Stimulated activated CD4-positive, alpha-beta T cell treated with anti-CD3 and anti-CD28 coated beads, Interleukin-2, amount 100 ng/mL, for 24 hours (primary cell): ENCODE data around the gene ABCA4.

Source experiments
- DNase-seq, 2 donors: peaks; one replicate each; pipeline ENCODE4 v3.0.0-alpha.2; 2020

ABCA4 gene

GRCh38 chr1:94024104-94024792 is 96.7 kb downstream of the ABCA4 start:
- DNase-seq, result no peak

GRCh38 chr1:94022471-94023189 is 98.3 kb downstream of the ABCA4 start:
- no peak for DNase-seq

GRCh38 chr1:94020764-94021579 is 100.0 kb downstream of the ABCA4 start:
- no peak for DNase-seq

- DNase-seq, result no peak
Observed at GRCh38 chr1:94019327-94019726, 101.6 kb downstream of the ABCA4 start.

GRCh38 chr1:94017155-94017829 is 103.7 kb downstream of the ABCA4 start:
- no peak for DNase-seq

- no peak for DNase-seq
Observed at GRCh38 chr1:94015489-94015817, 105.5 kb downstream of the ABCA4 start.

- DNase-seq, result no peak
Observed at GRCh38 chr1:94014635-94015488, 106.1 kb downstream of the ABCA4 start.

GRCh38 chr1:94014087-94014486 is 106.9 kb downstream of the ABCA4 start:
- DNase-seq, result no peak

- no peak for DNase-seq
Observed at GRCh38 chr1:94013367-94013878, 107.5 kb downstream of the ABCA4 start.

- no peak for DNase-seq
Observed at GRCh38 chr1:94012708-94013366, 108.1 kb downstream of the ABCA4 start.

- DNase-seq, result no peak
Observed at GRCh38 chr1:94011709-94012595, 109.0 kb downstream of the ABCA4 start.

GRCh38 chr1:94011129-94011528 is 109.8 kb downstream of the ABCA4 start:
- DNase-seq, result no peak

- DNase-seq, result no peak
Observed at GRCh38 chr1:94009304-94009703, 111.6 kb downstream of the ABCA4 start.

GRCh38 chr1:94006604-94007003 is 114.3 kb downstream of the ABCA4 start:
- no peak for DNase-seq

GRCh38 chr1:94004924-94005323 is 116.0 kb downstream of the ABCA4 start:
- no peak for DNase-seq

GRCh38 chr1:94002046-94002787 is 118.7 kb downstream of the ABCA4 start:
- DNase-seq, result no peak

- DNase-seq, result no peak
Observed at GRCh38 chr1:94001397-94002045, 119.4 kb downstream of the ABCA4 start.

GRCh38 chr1:94000510-94001282 is 120.3 kb downstream of the ABCA4 start:
- DNase-seq, result no peak
